Panc1 (cell line): ENCODE data around the gene NPAS3.

Experiments
- CTCF ChIP-seq: fragments of 450-650 bp; IDR thresholded peaks from 2 replicates; pipeline ENCODE4 v1.5.1; 2017; ENCODE audit warnings: mild to moderate bottlenecking
- TCF7L2 ChIP-seq: IDR thresholded peaks from 2 replicates; pipeline ENCODE4 v1.6.1; 2011; ENCODE audit warnings: mild to moderate bottlenecking, low read depth, low read length, inconsistent platforms

GRCh38 chr14:33444136-33444535 lies 505.5 kb downstream of the NPAS3 start:
- TF ChIP-seq CTCF (no peak), TCF7L2 (no peak)
